Suppressor macrophage treated with lipopolysaccharide for 4 hours (primary cell): ENCODE data around the gene ACSL6.

Experiments
- DNase-seq: peaks from one replicate; pipeline ENCODE4 v3.0.0-alpha.2; 2020

The ACSL6 gene

GRCh38 chr5:132013711-132014110 is 2.3 kb upstream of the ACSL6 start:
- no peak for DNase-seq

DNA sequence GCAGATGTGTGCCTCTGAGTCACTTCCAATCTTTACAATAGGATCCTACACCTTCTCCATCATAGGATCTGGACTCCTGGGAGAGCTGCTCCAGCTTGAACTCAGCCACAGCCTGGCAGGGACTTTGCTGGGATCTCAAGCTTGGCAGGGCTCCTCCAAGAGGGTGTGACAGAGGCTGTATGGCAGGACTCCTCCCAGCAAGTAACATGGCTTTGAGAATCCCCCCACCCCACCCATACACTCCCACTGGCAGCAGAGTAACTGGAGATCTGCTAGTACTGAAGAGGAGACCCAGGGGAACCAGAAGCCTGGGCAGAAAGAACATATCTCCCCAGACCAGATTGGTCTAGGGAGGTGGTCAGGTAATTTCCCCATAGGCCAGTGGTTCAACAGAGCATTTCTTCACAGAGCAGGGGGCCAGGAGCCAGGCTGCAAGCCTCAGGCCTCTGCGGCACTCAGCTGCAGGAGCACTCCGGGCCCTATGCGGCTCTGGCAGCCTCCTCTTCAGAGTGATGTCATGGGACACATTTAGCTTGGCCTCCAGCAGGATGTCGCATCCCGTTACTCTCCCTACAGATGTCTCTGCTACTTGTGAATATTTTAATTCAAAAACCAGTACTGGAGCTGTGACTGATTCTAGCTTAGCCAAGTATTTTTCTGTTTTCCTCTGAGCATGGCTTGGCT is 1.7 kb upstream of the ACSL6 start:
- DNase-seq: no peak

DNA sequence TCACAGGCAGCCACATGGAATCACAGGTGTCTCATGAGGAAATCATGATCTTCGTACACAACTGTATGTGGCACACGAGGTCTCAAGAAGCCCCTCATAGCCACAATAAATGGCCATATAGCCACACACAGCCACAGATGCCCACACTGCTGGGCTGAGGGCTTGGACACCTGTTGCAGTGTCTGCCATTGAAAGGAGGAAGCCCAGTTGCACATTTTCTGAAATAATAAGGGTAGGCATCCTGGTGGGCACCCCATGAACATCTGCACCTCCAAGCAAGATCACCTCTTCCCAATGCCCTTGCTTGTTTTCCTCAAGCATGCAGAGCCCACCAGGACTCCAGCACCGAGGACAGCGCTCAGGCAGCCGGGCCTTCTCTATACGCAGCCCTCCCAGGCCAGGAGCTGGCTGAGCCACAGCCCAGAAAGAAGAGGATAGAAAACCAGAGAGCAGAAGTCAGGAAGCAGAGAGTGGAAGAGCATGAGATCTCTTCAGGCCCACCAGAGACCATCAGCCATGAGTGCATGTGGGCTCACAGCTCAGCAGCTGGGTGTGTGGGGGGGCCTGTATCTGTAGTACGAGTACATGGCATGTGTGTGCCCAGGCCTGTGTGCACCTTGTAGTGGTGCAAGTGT is 1.0 kb upstream of the ACSL6 start:
- peak; percentile 26 for DNase-seq

GRCh38 chr5:132010989-132011621 is 353 bp downstream of the ACSL6 start:
- no peak for DNase-seq

DNA sequence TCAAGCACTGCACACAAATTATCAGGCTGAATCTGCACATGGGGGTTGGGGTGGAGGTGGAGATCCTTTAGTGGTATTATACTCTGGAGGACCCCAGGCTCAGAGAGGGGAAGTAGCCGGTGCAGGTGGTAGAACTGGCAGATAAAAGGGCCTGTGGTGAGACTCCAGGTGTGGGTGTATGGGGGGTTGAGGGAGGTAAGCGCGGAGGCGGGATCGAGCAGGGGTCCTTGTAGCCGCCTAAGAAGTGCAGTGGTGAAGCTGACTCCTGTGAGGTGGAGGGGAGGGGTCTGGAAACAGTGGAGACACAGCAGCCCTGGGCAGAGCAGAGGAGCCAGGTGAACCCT is 841 bp downstream of the ACSL6 start:
- no peak for DNase-seq

GRCh38 chr5:132009706-132010405 is 1.6 kb downstream of the ACSL6 start:
- no peak for DNase-seq

- no peak for DNase-seq
Observed at GRCh38 chr5:132008961-132009680, 2.3 kb downstream of the ACSL6 start.

DNA sequence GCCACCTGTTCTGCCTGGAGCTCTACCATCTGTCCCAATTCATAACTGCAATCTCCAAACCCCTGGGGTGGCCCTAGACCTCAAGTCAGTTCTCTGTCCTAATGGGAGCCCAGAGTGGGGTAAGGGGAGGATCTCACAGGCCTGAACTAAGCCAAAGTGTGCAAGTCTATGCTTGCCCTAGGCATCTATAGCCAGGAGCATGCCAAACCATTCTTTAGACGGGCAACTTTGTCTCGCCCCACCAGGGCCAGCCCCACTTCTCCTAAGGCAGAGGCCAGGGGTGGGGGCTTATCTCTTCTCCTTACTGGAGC is 3.3 kb downstream of the ACSL6 start:
- no peak for DNase-seq

DNA sequence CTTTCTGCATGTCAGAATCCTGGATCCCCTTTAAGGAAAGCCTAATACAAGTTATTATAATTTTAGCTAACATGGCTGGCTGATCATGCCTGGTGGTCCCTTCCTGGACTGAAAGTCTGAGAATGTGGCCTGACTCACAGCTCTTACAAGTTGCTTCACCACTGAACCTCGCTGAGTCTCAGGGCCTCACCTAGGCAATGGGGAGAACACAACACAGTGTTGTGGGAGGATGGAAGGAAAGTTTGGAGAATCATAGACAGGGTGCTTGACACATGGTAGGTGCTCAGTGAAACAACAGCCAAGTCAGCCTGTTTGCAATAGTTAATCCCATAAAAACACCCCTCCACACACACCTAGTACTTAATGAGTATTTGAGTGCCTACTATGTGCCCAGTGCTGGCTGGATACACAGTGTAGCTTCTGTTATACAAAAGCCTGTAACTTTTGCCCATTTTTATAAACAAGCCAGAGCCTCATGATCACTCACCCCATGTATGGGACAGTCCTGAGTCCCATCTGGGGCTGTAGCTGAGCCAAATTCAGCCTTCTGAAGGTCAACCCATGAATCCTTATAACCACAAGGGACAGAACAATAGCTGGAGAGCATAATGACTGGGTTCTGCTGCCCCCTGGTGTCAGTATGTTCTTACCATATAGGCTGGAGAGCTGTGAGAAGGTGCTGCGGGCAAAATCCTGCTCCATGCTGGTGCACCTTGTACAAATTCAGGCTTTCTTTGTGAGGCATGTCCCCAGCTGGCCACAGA is 3.9 kb downstream of the ACSL6 start:
- DNase-seq: peak; percentile 92

DNA sequence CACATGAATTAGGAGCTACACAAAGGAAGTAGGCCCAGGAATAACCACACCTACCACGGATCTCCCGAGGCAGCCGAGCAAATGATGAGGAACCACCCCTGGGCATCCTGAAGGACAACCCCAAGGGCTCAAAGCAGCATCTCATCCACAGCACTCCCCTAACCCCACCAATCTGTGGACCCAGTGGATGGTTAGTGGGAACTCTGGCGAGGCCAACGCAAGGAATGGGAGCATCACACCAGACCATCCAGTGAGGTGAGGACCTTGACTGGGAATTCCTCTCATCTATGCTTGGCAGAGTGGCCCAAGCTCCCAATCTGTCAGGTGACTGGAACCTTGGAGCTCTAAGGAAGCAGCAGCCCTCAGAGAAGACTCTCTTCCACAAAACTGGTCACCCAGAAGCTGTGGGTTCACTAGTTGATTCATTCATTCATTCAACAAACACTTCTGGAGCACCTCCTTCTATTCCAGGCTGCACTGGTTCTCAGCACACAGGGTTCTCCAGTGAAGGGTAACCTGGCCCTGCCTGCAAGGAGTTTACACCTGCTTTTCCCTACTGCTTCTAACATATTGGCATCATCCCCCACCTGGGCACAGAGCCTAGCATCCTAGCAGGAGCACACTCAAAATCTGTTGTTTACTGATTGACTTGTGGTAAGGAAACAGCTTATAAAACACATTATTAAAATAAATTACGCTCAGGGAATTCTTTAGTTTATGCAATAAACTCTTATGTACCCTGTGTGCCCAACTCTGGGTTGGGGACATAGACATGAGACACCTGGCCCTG is 4.9 kb downstream of the ACSL6 start:
- no peak for DNase-seq

GRCh38 chr5:132005591-132005990 is 5.9 kb downstream of the ACSL6 start:
- DNase-seq: no peak

DNA sequence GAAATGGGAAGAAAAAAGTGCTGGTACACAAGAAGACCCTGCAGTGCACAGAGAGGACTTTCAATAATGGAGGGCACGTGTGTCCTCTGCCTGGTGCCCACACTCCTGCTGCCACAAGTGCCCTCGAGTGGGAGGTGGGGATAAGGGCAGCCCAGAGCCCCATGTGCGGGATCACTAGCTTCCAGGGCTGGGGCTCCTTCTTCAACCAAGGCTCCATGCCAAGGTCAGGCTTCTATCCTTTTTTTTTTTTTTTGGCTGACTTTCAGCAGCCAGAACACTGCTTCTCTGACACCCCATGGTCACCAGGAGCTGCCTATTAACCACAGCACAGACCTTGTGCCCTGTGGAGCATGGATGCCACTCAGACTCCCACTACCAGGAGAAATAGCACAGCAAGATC is 7.5 kb downstream of the ACSL6 start:
- DNase-seq: no peak

- DNase-seq: no peak
Observed at GRCh38 chr5:132003170-132003744, 8.2 kb downstream of the ACSL6 start.

DNA sequence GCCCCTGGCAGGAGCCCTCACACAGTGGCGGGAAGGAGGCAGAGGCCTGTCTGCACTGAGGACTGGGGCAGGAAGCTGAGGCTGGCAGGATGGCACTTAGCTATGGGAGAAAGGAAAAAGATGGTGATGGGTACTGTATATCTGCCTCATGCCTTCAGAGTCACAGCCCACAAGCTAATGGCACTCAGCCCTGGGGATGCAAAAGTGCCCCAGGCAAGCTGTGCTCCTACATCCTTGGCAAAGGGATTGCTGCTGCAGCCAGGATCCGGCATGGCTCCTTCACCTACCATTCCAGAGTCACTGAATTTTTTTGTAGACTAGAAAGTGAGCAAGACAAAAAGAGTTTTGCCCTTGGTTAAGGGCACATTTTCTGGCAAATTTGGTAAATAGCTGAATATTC is 8.7 kb downstream of the ACSL6 start:
- DNase-seq: no peak

- no peak for DNase-seq
Observed at GRCh38 chr5:132001647-132002561, 9.6 kb downstream of the ACSL6 start.

GRCh38 chr5:132000677-132001453 is 10.6 kb downstream of the ACSL6 start:
- no peak for DNase-seq

- no peak for DNase-seq
Observed at GRCh38 chr5:132000241-132000490, 11.3 kb downstream of the ACSL6 start.

- no peak for DNase-seq
Observed at GRCh38 chr5:131999441-132000240, 11.8 kb downstream of the ACSL6 start.

DNA sequence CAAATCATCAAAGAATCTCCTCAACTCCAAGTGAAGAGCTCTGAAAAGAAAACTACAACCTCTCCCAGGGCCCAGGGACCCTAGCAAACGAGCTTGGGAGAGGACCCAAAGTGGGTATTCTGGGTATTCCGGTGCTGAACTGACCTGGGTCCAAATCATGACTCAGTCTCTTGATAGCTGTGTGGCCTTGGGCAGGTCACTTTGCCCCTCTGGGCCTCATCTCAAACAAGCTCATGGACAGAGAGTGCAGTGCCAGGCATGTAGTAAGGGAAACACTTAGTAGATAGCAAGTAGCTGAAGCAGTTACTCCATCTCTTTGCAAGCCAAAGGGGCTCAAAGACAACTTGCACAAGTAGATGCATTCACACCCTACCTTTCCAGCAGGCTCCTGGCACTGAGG is 12.4 kb downstream of the ACSL6 start:
- DNase-seq: no peak
